HG03025 (cell line): ENCODE measurements around the gene BIRC3.
"Not testable (repeated sequence)": the region's sequence is repeated elsewhere in the genome, so short reads cannot be mapped to it uniquely, and the experiment has no call there.

Source experiments
- ATAC-seq: cut with Tn5 transposase; IDR thresholded peaks from one replicate; pipeline ENCODE4 v1.9.1; 2021; ENCODE audit warnings: mild to moderate bottlenecking, moderate library complexity; ENCODE audit not compliant: unreplicated experiment, low FRiP score

The BIRC3 gene

GRCh38 chr11:102293873-102294601, 23.2 kb upstream of the BIRC3 start:
- ATAC-seq, result peak; percentile 94

DNA sequence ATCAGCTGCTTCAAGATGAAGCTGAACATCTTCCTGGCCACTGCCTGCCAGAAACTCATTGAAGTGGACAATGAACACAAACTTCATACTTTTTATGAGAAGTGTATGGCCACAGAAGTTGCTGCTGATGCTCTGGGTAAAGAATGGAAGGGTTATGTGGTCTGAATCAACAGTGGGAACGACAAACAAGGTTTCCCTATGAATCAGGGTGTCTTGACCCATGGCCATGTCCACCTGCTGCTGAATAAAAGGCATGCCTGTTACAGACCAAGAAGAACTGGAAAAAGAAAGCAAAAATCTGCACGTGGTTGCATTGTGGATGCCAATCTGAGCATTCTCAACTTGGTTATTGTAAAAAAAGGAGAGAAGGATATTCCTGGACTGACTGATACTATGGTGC, 22.2 kb upstream of the BIRC3 start:
- no peak for ATAC-seq

GRCh38 chr11:102296757-102297156, 20.5 kb upstream of the BIRC3 start:
- not testable (repeated sequence) for ATAC-seq

DNA sequence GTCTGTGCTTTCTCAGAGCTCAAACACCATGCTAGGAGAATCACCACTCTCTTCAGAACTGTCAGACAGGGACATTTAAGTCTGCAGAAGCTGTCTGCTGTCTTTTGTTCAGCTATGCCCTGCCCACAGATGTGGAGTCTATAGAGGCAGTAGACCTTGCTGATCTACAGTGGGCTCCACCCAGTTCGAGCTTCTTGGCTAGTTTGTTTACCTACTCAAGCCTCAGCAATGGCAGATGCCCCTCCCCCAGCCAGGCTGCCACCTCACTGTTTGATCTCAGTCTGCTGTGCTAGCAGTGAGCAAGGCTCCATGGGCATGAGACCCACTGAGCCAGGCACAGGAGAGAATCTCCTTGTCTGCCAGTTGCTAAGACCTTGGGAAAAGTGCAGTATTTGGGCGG, 16.4 kb upstream of the BIRC3 start:
- ATAC-seq, result not testable (repeated sequence)

DNA sequence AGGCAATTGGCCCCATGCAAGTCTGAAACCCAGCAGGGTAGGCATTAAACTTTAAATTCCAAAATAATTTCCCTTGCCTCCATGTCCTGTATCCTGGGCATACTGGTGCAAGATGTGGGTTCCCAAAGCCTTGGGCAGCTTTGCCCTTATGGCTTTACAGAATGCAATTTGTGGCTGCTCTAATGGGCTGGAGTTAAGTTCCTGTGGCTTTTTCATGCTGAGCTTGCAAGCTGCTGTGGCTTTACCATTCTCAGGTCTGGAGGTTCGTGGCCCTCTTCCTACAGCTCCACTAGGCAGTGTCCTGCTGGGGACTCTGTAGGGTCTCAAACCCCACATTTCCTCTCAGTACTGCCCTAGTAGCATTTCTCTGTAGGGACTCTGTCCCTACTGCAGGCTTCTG, 15.0 kb upstream of the BIRC3 start:
- no peak for ATAC-seq

DNA sequence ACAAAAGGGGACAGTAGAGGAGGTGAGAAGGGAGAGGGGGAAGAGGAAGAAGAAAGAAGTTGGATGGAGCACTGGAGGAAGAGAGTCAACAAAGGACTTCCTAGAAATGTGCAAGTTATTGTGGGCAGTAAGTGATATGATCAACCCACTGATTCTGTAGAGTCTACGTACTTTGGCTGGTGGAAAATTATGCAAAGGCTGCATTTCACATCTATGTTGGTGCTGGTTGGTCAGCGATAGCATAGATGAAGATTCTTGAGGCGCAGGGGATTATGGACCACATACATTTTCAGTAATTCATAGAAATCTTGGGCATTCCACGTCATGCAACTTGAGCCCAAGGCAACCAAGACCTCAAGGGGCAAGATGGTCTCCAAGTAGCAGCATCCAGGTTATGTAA, 12.6 kb upstream of the BIRC3 start:
- ATAC-seq, result no peak

DNA sequence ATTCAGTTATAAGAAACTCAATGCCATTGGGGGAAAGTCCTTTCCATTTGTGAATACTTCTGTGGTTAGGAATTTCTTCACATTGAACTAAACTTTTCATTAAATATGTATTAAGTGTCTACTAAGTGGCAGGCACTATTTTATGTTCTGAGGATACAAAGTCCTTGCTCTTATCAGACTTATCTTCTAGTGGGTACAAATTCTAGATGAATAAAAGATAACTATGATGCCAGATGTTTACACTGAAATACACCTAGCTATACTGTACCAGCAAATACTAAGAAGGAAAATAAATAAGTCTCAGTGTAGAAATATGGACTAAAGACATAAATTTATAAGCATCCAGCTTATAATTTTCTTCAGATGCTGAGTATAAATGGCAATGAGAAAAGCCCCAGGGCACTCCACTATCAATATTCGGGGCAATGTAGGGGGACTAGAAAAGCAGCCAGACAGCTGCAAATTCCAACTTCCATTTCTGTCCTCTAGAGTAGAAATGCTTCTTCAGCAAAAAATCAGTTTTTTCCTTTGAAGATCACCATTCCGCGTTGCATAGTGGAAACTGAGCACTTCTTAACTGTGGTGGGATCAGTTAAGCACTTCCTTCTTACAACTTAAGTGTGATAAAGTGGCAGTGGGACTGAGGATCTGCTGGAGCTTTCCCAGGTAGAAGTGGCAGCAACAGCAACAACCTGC, 11.8 kb upstream of the BIRC3 start:
- ATAC-seq, result no peak

DNA sequence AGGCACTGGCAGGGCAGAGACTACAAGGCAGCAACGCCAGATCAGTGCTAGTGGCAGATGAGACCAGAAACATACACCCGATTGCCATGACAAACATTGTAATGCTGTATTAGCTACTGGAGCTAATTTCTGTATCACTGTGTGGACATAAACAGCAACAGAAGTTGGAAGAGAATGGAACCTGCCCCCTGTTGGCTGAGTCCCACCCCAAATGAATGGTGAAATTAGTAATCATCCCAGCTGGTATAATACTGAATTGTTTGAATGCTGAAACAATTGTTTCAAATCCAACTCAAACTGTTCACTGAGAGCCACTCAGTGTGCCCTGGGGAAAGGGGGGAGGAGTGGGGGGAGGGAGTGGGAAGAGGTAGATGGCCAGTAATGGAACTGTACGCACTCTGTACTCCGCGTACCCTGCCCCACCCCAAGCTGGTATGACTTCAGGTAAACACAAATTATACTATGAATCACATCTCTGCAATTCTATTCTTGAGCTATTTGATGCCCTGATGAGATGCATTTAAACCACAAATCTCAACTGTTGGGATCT, 11.2 kb upstream of the BIRC3 start:
- ATAC-seq, result no peak

DNA sequence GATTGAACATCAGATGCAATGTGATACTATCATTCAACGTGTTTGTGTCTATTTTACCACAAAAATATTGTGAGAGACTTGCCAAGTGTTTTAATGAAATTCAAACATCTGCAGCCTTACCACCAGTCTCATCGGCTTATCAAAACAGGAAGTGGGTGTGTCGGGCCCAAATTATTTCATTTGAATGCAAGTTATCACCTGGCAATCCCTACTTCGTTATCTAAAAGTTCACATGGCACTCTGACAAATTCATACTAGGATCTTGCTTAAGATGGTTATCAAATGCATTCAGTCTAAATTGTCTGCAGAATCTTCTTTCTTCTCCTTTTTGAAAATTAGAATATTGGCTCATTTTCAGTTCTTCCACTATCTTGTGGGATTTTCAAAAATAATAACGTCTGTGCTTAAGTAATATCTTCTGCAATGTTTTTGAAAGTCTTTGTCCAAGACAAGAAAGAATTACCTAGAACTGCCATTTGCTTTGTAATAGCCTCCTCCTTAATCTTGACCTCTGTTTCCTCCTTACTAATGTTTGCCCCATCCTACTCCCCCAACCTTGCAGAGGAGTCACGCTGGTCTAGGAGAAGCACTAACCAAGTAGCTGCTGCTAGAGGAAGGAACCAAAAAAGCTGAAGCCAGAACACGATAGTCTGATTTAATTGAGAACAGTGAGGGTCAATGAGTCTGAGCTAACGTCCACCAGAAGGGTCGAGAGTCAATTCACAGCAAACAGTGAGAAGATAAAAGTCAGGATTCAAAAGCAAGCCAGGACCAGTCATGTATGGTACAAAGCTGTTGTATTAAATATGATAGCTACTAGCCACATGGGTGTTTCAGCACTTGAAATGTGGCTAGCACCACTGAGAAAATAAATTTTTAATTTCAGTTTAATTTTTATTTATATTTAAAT, 10.2 kb upstream of the BIRC3 start:
- ATAC-seq, result no peak

DNA sequence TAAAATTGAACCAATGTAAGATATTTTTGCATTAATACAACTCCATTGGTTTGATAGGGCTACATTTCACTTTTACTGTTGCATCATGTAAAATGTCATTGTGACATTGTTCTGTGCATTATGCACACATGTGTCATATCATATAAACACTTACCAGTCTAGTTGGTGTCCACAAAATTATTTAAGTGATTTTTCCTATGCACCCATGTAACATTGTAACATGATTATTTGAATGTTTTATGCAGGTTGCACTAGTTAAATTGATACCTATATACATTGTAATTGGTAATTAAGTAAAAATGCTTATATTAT, 9.6 kb upstream of the BIRC3 start:
- ATAC-seq, result no peak

DNA sequence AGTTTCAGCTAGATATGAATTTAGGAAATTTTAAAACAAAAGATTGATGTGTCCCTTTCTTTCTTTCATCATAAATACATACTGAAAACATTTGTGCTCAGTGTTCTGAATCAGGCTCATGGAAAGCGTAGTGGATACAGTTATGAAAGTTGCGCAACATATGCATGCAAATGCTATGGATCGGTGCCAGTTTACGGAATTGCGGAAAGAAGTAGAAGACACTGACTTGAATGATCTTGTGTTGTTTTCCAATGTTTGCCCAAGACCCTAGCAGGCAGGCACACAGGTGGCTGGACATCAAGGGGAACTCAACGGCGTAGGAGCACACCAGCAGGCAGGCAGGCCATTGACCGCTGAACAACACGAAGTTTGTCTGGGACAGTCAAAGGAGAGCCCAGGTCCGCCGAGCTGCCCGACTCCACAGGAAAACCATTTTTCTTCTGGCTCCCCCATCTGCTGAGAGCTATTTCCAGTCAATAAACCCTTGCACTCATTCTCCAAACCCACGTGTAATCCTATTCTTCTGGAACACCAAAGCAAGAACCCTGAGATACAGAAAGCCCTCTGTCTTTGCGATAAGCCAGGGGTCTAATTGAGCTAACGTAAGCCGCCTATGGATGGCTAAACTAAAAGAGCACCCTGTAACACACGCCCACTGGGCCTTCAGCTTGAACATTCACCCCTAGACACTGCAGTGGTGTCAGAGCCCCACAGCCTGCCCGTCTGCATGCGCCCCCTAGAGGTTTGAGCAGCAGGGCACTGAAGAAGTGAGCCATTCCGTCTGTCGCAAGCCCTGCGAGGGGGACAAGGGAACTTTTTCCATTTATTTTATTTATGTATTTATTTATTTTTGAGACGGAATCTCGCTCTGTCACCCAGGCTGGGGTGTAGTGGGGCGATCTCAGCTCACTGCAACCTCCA, 7.4 kb upstream of the BIRC3 start:
- no peak for ATAC-seq

- ATAC-seq, result no peak
These were observed 4.6 kb upstream of the BIRC3 start for GRCh38 chr11:102312667-102313066.

- ATAC-seq, result no peak
These were observed 3.9 kb upstream of the BIRC3 start for GRCh38 chr11:102313238-102313940.

- no peak for ATAC-seq
These were observed 2.5 kb upstream of the BIRC3 start for GRCh38 chr11:102314784-102315183.

- no peak for ATAC-seq
These were observed 859 bp upstream of the BIRC3 start for GRCh38 chr11:102316346-102316904.

- no peak for ATAC-seq
These were observed 452 bp downstream of the BIRC3 start for GRCh38 chr11:102317768-102318103.

DNA sequence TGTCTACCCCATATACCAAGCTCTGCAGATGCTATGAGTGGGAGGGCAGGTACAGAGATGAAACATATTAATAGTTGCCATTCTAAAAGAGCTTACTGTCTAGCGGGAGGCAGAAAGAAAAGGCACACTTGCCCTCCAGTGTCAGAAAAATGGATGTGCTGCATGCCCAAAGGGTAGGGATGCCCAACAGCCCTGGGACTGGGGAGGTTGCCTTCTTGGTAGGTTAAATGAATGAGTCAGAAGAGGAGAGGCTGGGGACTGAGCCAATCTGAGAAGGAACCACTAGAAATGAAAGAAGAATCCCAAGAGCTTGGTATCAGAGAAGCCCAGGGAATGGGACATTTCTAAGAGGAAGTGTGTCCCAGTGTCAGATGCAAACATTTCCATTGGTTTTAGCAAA, 1.2 kb downstream of the BIRC3 start:
- no peak for ATAC-seq

DNA sequence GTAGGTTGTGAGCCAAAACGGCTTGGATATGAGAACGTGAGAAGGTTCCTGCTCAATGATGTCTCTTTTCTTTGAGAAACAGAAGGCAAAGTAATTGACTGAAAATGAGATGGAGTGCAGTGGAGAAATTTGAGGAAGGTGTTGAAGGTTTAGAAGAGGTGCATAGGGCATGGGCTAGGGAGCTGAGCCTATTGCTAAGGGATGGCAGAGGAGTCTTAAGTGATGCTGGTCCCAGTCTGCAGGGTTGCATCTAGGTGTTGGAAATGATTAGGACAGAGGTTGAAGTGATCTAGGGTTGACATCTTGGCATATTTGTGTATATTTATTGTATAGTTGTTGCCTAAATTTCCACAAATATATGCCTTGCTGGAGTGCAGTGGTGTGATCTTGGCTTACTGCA, 2.3 kb downstream of the BIRC3 start:
- ATAC-seq, result no peak

- ATAC-seq, result no peak
These were observed 2.9 kb downstream of the BIRC3 start for GRCh38 chr11:102320188-102320587.
